ENCODE data around the gene TSPAN3. TPM values are rescaled to one million over a fixed set of nuclear protein-coding genes. Genes with fewer than 3 reads are reported as not detected.

Gene TSPAN3
- total and polyA plus RNA-seq, 10 of the 15 experiments (the other 5 are each of a cell fraction or from before 2014, with no cell fraction given), result 18.9 to 114 (median 57.2) TPM

GRCh38 chr15:77064539-77065308 lies 6.2 kb downstream of the TSPAN3 start (continued):
- TF ChIP-seq NFXL1 (IDR thresholded peaks at IDR 0.05; ENCODE audit: borderline replicate concordance) (no peak), RELB (IDR thresholded peaks at IDR 0.05; ENCODE audit: low read depth) (no peak), MLLT1 (IDR thresholded peaks at IDR 0.05) (no peak), CBX3 (IDR thresholded peaks at IDR 0.05; ENCODE audit: borderline replicate concordance, low read depth) (no peak)

GRCh38 chr15:77064063-77064462 lies 6.8 kb downstream of the TSPAN3 start:
- ChIA-PET SMC1A (ENCODE audit: uncharacterized antibody, unreplicated experiment) (interaction anchor here (0.9 to 1.8 kb wide), 4 partner anchors 14 to 42 kb away, joined by 3 to 5 read pairs (median 4); no protein-coding TSS in a partner anchor), POLR2A (interaction anchor here (1.0 to 1.1 kb wide), 2 partner anchors 69 to 123 kb away, joined by 3 read pairs; no protein-coding TSS in a partner anchor), CTCF (interaction anchor here (0.6 to 1.6 kb wide), 2 partner anchors 9 to 352 kb away, joined by 3 to 5 read pairs; no protein-coding TSS in a partner anchor), RAD21 (ENCODE audit: unreplicated experiment) (no interaction called here)
- Histone ChIP-seq H2AFZ (ENCODE audit: control insufficient read depth, low read depth, low read length) (no peak overlapping the region), H3K4me3 (no peak overlapping the region), H3K9me3 (replicated peaks; ENCODE audit: control insufficient read depth, insufficient read depth, low read length) (no peaks in the 10 kb centered on the region), H4K20me1 (ENCODE audit: control insufficient read depth, insufficient read depth) (no peaks in the 10 kb centered on the region), H3K9ac (ENCODE audit: control insufficient read depth, insufficient read depth, low read length) (no peak overlapping the region), H3K27me3 (replicated peaks in 1 of 2; ENCODE audit: control insufficient read depth in 2 of 2, insufficient read depth in 2 of 2, low read length in 1 of 2) (no peaks in the 10 kb centered on the region), H3K36me3 (ENCODE audit: control insufficient read depth in 2 of 2, insufficient read depth in 2 of 2, low read length in 1 of 2) (no peaks in the 10 kb centered on the region), H3K4me2 (ENCODE audit: control insufficient read depth, insufficient read depth) (no peak overlapping the region), H3K27ac (ENCODE audit: control insufficient read depth, insufficient read depth) (no peak overlapping the region), H3K4me1 (ENCODE audit: control insufficient read depth, insufficient read depth, low read length) (peaks cover 27% of the 10 kb centered on the region), H3K79me2 (ENCODE audit: control insufficient read depth, insufficient read depth, low read length) (peaks cover 37% of the 10 kb centered on the region)
- WGBS (ENCODE audit: insufficient coverage, insufficient replicate concordance, low lambda C conversion rate, missing lambda C conversion rate), result 97% methylated on average over 2 of the region's 2 CpGs
- in situ Hi-C loops (cut with MboI) (no loop called here), intact Hi-C loops (cut with micrococcal nuclease; ENCODE audit: unreplicated experiment) (no loop called here)
- DNase-seq (ENCODE audit: low read depth, low spot score) (no peak), ATAC-seq (no peak), FAIRE-seq (no peak)
- no peak for TF ChIP-seq HCFC1 (IDR thresholded peaks at IDR 0.05; ENCODE audit: low read length)
- TF ChIP-seq E2F8 (IDR thresholded peaks at IDR 0.05; ENCODE audit: low read depth, partially characterized antibody), result no peak
- TF ChIP-seq KAT2A (conservative IDR thresholded peaks at IDR 0.05; ENCODE audit: control insufficient read depth, low read depth, low read length), result no peak
- TF ChIP-seq ZBED1 (IDR thresholded peaks at IDR 0.05; ENCODE audit: borderline replicate concordance), result no peak
- no peak for TF ChIP-seq REST (IDR thresholded peaks at IDR 0.05; ENCODE audit: low read depth, low read length)
- no peak for TF ChIP-seq FOXM1 (IDR thresholded peaks at IDR 0.05; ENCODE audit: low read depth, low read length)
- BruUV-seq (replicated peaks), result no TSS peak
